Neural cell (in vitro differentiated cells): ENCODE results near the gene PDE1C.

ENCODE experiments used
- EP300 ChIP-seq: fragments of 450-650 bp; conservative IDR thresholded peaks from 2 replicates; pipeline ENCODE4 v1.6.1; 2014; ENCODE audit warnings: antibody characterized with exemption, mild to moderate bottlenecking, moderate library complexity; ENCODE audit not compliant: poor library complexity, severe bottlenecking
- EZH2 ChIP-seq: fragments of 200-600, 300-800 bp; shearing (Covaris generic), sonication (generic); IDR thresholded peaks from 2 replicates; pipeline ENCODE4 v1.6.1; 2014; ENCODE audit warnings: antibody characterized with exemption, low read length, borderline replicate concordance, mild to moderate bottlenecking; ENCODE audit not compliant: insufficient read depth, poor library complexity, severe bottlenecking
- POLR2AphosphoS5 ChIP-seq: IDR thresholded peaks from 2 replicates; pipeline ENCODE4 v1.6.1; 2012
- RAD21 ChIP-seq: fragments of 450-650 bp; conservative IDR thresholded peaks from 2 replicates; pipeline ENCODE4 v1.6.1; 2014; ENCODE audit warnings: antibody characterized with exemption, mild to moderate bottlenecking, moderate library complexity
- SMC3 ChIP-seq: fragments of 450-650 bp; conservative IDR thresholded peaks from 2 replicates; pipeline ENCODE4 v1.6.1; 2014; ENCODE audit warnings: antibody characterized with exemption, mild to moderate bottlenecking, moderate library complexity; ENCODE audit not compliant: poor library complexity
- TF ChIP-seq, protein P1 (sequence below): fragments of 450-650 bp; IDR thresholded peaks from 2 replicates; pipeline ENCODE4 v1.5.1; 2014; ENCODE audit warnings: antibody characterized with exemption, mild to moderate bottlenecking, moderate library complexity; ENCODE audit not compliant: poor library complexity, severe bottlenecking
- TF ChIP-seq, protein P2 (sequence below): IDR thresholded peaks from 2 replicates; pipeline ENCODE4 v1.6.1; 2012; ENCODE audit warnings: borderline replicate concordance

DNA sequence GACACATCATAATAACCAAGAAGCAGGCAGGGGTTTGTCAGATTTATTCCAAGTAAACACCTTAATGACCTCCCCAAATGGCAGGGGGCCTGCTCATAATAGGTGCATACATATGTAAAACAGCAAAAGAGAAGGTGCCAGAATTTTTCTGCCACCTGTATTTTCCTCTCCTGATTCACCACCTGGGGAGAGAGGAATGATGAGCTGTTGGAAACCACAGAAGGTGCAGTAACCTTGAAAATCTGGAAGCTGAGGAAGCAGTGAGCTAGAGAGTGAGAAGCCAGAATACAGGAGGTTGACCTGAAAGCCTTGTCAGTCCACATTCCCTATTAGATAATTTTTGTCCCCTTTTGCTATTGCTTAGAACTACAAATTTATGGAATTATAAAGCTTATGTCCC, 46.2 kb upstream of the PDE1C start:
- TF ChIP-seq EZH2 (no peak), RAD21 (no peak), SMC3 (no peak), POLR2AphosphoS5 (no peak), EP300 (no peak)
- TF ChIP-seq, protein P1, sequence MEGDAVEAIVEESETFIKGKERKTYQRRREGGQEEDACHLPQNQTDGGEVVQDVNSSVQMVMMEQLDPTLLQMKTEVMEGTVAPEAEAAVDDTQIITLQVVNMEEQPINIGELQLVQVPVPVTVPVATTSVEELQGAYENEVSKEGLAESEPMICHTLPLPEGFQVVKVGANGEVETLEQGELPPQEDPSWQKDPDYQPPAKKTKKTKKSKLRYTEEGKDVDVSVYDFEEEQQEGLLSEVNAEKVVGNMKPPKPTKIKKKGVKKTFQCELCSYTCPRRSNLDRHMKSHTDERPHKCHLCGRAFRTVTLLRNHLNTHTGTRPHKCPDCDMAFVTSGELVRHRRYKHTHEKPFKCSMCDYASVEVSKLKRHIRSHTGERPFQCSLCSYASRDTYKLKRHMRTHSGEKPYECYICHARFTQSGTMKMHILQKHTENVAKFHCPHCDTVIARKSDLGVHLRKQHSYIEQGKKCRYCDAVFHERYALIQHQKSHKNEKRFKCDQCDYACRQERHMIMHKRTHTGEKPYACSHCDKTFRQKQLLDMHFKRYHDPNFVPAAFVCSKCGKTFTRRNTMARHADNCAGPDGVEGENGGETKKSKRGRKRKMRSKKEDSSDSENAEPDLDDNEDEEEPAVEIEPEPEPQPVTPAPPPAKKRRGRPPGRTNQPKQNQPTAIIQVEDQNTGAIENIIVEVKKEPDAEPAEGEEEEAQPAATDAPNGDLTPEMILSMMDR: no peak
- TF ChIP-seq, protein P2, sequence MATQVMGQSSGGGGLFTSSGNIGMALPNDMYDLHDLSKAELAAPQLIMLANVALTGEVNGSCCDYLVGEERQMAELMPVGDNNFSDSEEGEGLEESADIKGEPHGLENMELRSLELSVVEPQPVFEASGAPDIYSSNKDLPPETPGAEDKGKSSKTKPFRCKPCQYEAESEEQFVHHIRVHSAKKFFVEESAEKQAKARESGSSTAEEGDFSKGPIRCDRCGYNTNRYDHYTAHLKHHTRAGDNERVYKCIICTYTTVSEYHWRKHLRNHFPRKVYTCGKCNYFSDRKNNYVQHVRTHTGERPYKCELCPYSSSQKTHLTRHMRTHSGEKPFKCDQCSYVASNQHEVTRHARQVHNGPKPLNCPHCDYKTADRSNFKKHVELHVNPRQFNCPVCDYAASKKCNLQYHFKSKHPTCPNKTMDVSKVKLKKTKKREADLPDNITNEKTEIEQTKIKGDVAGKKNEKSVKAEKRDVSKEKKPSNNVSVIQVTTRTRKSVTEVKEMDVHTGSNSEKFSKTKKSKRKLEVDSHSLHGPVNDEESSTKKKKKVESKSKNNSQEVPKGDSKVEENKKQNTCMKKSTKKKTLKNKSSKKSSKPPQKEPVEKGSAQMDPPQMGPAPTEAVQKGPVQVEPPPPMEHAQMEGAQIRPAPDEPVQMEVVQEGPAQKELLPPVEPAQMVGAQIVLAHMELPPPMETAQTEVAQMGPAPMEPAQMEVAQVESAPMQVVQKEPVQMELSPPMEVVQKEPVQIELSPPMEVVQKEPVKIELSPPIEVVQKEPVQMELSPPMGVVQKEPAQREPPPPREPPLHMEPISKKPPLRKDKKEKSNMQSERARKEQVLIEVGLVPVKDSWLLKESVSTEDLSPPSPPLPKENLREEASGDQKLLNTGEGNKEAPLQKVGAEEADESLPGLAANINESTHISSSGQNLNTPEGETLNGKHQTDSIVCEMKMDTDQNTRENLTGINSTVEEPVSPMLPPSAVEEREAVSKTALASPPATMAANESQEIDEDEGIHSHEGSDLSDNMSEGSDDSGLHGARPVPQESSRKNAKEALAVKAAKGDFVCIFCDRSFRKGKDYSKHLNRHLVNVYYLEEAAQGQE: no peak
